GM12878 (cell line): ENCODE results near the gene POU1F1. TPM values are rescaled to one million over a fixed set of nuclear protein-coding genes. Genes with fewer than 3 reads are reported as not detected.

Experiments used
- ETV6 ChIP-seq, 2 experiments: fragments of 450-650 bp in 1 of 2; IDR thresholded peaks in 1 of 2; conservative IDR thresholded peaks in 1 of 2; 2 replicates each; pipeline ENCODE4 v1.6.1; 2014; ENCODE audit warnings: antibody characterized with exemption in 1 of 2, borderline replicate concordance in 1 of 2, low read depth in 1 of 2, mild to moderate bottlenecking in 1 of 2, moderate library complexity in 1 of 2
- NBN ChIP-seq: fragments of 450-650 bp; IDR thresholded peaks from 2 replicates; pipeline ENCODE4 v1.6.1; 2016
- PML ChIP-seq: IDR thresholded peaks from 2 replicates; pipeline ENCODE4 v1.6.1; 2012; ENCODE audit warnings: low read length, inconsistent platforms
- SMAD1 ChIP-seq: fragments of 450-650 bp; IDR thresholded peaks from 2 replicates; pipeline ENCODE4 v1.6.1; 2018; ENCODE audit warnings: mild to moderate bottlenecking, low read depth; ENCODE audit not compliant: partially characterized antibody
- polyA plus RNA-seq, 11 experiments: library from polyadenylated mRNA; depleted of rRNA in 4 of 11; unstranded in 6 of 11; stranded (reverse) in 5 of 11; fragments of >200 nt; fragmentation: Nextera tagmentation in 4 of 11; fragmentation: Illumina TruSeq in 1 of 11; extraction: Ambion mirVana in 4 of 11; extraction: Trizol in 1 of 11; gene quantifications; 1 replicate in 1 of 11; 2 replicates in 10 of 11; pipeline versions ENCODE4 v1.2.1 to v1.2.3, GENCODE V29; 2011 to 2016; ENCODE audit warnings: inconsistent platforms in 2 of 11, missing spikeins in 2 of 11, low read depth in 1 of 11
- total RNA-seq, 4 experiments: library from RNA; depleted of rRNA in 3 of 4; stranded (reverse); fragments of >200 nt in 3 of 4; fragmentation: Illumina TruSeq in 1 of 4; extraction: Trizol in 1 of 4; gene quantifications; 2 replicates each; pipeline versions ENCODE4 v1.2.1 to v1.2.3, GENCODE V29; 2013 to 2021
- TF ChIP-seq, protein P1 (sequence below): fragments of 450-650 bp; IDR thresholded peaks from 2 replicates; pipeline ENCODE4 v1.6.1; 2017; ENCODE audit warnings: mild to moderate bottlenecking, low read depth, inconsistent platforms; ENCODE audit not compliant: poor library complexity, severe bottlenecking
- TF ChIP-seq, protein P2 (sequence below): fragments of 450-650 bp; IDR thresholded peaks from 2 replicates; pipeline ENCODE4 v1.6.1; 2017; ENCODE audit warnings: mild to moderate bottlenecking, moderate library complexity
- TF ChIP-seq, protein P3 (sequence below): fragments of 450-650 bp; IDR thresholded peaks from 2 replicates; pipeline ENCODE4 v1.6.1; 2016; ENCODE audit warnings: mild to moderate bottlenecking, moderate library complexity, borderline replicate concordance
- TF ChIP-seq, protein P4 (sequence below): fragments of 450-650 bp; IDR thresholded peaks from 2 replicates; pipeline ENCODE4 v1.6.1; 2016; ENCODE audit warnings: mild to moderate bottlenecking
- TF ChIP-seq, protein P5 (sequence below): fragments of 450-650 bp; IDR thresholded peaks from 2 replicates; pipeline ENCODE4 v1.6.1; 2018; ENCODE audit warnings: borderline replicate concordance, mild to moderate bottlenecking; ENCODE audit not compliant: partially characterized antibody
- TF ChIP-seq, protein P6 (sequence below): IDR thresholded peaks from 2 replicates; pipeline ENCODE4 v1.6.1; 2011; ENCODE audit warnings: low read depth, mild to moderate bottlenecking, low read length, moderate library complexity, borderline replicate concordance; ENCODE audit errors: extremely low read depth

POU1F1 gene
- total and polyA plus RNA-seq, 10 of the 15 experiments (the other 5 are each of a cell fraction or from before 2014, with no cell fraction given): 0.04 TPM; not detected in 9

DNA sequence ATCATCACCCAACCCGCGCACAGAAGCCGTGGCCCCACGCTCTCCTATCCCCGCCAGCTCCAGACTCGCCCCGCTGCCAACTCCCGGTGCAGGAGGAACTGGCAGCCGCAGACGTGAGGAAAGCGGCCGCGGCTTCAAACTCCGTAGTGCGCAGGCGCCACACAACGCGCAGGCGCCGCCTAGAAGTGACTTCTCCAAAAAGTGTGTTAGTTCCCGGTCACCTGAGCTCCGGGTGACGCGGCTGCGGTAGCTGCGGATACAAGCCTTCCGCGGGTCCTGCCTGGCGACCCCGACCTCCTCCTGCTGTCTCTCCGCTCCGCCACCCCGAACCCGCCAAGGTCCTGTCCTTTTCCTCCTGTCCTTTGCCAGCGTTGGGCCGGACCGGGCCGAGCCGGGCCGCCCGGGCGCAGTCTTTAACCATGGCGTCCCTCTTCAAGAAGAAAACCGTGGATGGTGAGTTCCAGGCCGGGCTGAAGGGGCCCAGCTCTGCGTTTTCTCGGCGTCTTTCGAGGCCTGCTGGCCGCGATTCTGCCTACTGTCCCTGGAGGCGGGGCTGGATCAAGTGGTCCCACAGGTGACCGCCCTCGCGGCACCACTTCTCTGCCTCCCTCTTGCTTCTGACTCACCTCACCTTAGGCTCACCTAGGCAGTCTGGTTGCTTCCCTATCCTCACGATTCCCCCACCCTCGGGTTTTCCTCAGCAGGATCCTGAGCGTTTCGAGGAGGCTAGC lies 49.1 kb downstream of the POU1F1 start, which contains the start of gene CHMP2B (continued):
- TF ChIP-seq, protein P1, sequence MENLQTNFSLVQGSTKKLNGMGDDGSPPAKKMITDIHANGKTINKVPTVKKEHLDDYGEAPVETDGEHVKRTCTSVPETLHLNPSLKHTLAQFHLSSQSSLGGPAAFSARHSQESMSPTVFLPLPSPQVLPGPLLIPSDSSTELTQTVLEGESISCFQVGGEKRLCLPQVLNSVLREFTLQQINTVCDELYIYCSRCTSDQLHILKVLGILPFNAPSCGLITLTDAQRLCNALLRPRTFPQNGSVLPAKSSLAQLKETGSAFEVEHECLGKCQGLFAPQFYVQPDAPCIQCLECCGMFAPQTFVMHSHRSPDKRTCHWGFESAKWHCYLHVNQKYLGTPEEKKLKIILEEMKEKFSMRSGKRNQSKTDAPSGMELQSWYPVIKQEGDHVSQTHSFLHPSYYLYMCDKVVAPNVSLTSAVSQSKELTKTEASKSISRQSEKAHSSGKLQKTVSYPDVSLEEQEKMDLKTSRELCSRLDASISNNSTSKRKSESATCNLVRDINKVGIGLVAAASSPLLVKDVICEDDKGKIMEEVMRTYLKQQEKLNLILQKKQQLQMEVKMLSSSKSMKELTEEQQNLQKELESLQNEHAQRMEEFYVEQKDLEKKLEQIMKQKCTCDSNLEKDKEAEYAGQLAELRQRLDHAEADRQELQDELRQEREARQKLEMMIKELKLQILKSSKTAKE: no peak
- TF ChIP-seq ETV6 (conservative IDR thresholded peaks at IDR 0.05 in 1 of 2, IDR thresholded peaks at IDR 0.05 in 1 of 2; ENCODE audit: borderline replicate concordance in 1 of 2, low read depth in 1 of 2): no peak
- TF ChIP-seq, protein P2, sequence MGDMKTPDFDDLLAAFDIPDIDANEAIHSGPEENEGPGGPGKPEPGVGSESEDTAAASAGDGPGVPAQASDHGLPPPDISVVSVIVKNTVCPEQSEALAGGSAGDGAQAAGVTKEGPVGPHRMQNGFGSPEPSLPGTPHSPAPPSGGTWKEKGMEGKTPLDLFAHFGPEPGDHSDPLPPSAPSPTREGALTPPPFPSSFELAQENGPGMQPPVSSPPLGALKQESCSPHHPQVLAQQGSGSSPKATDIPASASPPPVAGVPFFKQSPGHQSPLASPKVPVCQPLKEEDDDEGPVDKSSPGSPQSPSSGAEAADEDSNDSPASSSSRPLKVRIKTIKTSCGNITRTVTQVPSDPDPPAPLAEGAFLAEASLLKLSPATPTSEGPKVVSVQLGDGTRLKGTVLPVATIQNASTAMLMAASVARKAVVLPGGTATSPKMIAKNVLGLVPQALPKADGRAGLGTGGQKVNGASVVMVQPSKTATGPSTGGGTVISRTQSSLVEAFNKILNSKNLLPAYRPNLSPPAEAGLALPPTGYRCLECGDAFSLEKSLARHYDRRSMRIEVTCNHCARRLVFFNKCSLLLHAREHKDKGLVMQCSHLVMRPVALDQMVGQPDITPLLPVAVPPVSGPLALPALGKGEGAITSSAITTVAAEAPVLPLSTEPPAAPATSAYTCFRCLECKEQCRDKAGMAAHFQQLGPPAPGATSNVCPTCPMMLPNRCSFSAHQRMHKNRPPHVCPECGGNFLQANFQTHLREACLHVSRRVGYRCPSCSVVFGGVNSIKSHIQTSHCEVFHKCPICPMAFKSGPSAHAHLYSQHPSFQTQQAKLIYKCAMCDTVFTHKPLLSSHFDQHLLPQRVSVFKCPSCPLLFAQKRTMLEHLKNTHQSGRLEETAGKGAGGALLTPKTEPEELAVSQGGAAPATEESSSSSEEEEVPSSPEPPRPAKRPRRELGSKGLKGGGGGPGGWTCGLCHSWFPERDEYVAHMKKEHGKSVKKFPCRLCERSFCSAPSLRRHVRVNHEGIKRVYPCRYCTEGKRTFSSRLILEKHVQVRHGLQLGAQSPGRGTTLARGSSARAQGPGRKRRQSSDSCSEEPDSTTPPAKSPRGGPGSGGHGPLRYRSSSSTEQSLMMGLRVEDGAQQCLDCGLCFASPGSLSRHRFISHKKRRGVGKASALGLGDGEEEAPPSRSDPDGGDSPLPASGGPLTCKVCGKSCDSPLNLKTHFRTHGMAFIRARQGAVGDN: peak; percentile 43; the same call in 1 of the 2 replicates
- TF ChIP-seq, protein P3, sequence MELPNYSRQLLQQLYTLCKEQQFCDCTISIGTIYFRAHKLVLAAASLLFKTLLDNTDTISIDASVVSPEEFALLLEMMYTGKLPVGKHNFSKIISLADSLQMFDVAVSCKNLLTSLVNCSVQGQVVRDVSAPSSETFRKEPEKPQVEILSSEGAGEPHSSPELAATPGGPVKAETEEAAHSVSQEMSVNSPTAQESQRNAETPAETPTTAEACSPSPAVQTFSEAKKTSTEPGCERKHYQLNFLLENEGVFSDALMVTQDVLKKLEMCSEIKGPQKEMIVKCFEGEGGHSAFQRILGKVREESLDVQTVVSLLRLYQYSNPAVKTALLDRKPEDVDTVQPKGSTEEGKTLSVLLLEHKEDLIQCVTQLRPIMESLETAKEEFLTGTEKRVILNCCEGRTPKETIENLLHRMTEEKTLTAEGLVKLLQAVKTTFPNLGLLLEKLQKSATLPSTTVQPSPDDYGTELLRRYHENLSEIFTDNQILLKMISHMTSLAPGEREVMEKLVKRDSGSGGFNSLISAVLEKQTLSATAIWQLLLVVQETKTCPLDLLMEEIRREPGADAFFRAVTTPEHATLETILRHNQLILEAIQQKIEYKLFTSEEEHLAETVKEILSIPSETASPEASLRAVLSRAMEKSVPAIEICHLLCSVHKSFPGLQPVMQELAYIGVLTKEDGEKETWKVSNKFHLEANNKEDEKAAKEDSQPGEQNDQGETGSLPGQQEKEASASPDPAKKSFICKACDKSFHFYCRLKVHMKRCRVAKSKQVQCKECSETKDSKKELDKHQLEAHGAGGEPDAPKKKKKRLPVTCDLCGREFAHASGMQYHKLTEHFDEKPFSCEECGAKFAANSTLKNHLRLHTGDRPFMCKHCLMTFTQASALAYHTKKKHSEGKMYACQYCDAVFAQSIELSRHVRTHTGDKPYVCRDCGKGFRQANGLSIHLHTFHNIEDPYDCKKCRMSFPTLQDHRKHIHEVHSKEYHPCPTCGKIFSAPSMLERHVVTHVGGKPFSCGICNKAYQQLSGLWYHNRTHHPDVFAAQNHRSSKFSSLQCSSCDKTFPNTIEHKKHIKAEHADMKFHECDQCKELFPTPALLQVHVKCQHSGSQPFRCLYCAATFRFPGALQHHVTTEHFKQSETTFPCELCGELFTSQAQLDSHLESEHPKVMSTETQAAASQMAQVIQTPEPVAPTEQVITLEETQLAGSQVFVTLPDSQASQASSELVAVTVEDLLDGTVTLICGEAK: no peak
- TF ChIP-seq, protein P4, sequence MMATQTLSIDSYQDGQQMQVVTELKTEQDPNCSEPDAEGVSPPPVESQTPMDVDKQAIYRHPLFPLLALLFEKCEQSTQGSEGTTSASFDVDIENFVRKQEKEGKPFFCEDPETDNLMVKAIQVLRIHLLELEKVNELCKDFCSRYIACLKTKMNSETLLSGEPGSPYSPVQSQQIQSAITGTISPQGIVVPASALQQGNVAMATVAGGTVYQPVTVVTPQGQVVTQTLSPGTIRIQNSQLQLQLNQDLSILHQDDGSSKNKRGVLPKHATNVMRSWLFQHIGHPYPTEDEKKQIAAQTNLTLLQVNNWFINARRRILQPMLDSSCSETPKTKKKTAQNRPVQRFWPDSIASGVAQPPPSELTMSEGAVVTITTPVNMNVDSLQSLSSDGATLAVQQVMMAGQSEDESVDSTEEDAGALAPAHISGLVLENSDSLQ: 0 out of 2 replicates have a peak, but pooled peaks have one; percentile 5
- 0 out of 2 replicates have a peak, but pooled peaks have one; percentile 44 for TF ChIP-seq NBN
- TF ChIP-seq SMAD1: no peak
- TF ChIP-seq PML: no peak
- TF ChIP-seq, protein P5, sequence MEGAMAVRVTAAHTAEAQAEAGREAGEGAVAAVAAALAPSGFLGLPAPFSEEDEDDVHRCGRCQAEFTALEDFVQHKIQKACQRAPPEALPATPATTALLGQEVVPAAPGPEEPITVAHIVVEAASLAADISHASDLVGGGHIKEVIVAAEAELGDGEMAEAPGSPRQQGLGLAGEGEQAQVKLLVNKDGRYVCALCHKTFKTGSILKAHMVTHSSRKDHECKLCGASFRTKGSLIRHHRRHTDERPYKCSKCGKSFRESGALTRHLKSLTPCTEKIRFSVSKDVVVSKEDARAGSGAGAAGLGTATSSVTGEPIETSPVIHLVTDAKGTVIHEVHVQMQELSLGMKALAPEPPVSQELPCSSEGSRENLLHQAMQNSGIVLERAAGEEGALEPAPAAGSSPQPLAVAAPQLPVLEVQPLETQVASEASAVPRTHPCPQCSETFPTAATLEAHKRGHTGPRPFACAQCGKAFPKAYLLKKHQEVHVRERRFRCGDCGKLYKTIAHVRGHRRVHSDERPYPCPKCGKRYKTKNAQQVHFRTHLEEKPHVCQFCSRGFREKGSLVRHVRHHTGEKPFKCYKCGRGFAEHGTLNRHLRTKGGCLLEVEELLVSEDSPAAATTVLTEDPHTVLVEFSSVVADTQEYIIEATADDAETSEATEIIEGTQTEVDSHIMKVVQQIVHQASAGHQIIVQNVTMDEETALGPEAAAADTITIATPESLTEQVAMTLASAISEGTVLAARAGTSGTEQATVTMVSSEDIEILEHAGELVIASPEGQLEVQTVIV: no peak
- TF ChIP-seq, protein P6, sequence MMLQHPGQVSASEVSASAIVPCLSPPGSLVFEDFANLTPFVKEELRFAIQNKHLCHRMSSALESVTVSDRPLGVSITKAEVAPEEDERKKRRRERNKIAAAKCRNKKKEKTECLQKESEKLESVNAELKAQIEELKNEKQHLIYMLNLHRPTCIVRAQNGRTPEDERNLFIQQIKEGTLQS: no peak
